Measurements from ENCODE around the gene STK26.
A peak's percentile ranks its signal among the peaks of the same experiment; 100 is the strongest.
"Not testable (repeated sequence)": the region's sequence is repeated elsewhere in the genome, so short reads cannot be mapped to it uniquely, and the experiment has no call there.

The STK26 gene

DNA sequence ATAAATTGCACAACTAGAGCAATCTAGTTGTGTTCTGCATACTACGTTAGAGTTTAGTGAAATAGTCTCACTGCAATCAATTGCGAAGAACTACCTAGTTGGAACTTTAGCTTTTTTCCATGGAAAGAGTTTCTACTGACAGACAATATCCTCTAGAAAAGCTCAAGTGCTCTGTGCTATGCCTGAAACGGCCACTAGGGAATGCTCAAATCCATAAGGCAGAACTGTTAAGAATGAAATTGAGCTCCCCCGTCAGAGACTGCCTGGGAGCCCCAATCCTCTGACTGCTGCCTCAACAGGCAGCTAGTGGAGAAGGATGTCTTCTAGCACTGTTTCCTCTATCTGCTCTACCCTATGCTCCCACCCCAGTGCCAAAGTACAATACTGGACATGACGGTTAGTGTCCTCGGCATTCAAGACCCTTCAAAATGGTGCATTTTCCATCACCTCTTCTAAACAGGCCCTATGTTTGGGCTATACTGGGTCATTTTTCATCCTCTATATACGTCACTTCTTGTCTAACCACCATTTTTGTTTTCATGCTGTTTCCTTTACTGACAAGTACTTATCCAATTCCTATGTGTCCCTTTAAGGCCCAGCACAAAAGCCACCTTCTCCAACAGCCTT lies 69.5 kb downstream of the STK26 start:
- DNase-seq (ENCODE audit: extremely low read depth in 1 of 2, low read depth in 1 of 2), result peak; percentile 3 to 19

DNA sequence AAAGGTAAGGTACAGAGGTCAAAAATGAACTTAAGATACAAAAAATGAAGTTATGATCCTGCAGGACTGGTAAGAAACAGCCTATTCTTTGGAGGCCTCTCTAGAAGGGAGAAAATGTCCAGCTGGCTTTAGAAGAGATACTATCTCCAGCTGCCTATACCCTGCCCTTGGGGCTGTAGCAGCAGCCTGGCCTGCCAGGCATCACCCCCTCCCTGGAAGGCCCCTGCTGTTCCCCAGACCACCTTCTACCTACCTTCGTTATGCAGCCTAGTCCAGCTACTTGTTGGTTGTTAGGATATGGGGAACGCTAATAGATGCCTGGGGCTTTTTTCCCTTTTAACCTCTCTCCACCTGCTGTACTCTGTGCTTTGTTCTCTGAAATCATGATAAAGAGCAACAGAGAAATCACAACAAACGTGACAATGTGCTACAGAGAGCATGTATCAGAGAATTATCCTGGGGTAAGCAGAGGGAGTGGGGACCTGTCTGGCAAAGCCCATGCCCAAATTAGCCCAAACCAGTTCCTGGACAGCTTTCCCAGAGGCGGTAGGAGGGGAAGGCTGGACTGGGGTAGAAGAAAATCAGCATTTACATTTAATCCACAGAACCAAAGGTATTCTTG lies 70.2 kb downstream of the STK26 start:
- no peak for DNase-seq (ENCODE audit: extremely low read depth in 1 of 2, low read depth in 1 of 2)

DNA sequence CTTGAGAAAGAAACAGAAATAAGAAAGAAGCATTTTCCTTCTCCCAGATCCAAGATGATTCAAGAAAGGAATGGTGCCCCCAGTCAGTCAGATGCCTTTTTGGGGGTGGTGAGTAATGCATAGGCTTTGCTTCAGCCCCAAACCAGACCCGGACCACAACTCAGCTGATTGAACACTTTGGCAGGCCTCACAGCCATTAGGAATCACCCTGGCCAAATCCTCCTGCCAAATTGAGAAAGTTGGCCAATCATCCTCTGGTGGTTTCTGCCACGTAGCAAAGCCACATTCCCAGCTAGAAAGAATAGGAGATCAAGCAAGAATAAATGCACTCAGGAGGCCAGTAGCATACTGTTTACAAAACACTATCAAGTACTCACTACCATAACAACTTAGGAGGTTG lies 71.1 kb downstream of the STK26 start:
- DNase-seq (ENCODE audit: extremely low read depth in 1 of 2, low read depth in 1 of 2), result no peak

DNA sequence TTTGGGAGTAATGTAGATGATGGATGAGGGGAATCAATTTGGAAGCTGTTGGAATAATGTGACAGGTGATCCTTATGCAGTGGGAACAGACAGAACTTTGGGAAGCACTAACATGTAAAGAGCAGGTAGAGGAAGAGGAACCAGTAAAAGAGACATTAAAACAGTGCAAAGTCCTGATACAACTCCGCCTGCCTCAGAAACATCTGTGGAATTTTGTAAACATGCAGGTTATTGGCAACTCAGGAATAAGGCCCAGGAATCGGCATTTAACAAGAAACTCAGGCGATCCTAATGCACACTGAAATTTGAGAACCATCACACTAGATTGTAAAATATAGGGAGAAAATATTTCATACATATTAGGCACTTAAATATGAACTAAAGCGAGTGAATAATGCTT lies 75.6 kb downstream of the STK26 start:
- not testable (repeated sequence) for DNase-seq (ENCODE audit: extremely low read depth in 1 of 2, low read depth in 1 of 2)

DNA sequence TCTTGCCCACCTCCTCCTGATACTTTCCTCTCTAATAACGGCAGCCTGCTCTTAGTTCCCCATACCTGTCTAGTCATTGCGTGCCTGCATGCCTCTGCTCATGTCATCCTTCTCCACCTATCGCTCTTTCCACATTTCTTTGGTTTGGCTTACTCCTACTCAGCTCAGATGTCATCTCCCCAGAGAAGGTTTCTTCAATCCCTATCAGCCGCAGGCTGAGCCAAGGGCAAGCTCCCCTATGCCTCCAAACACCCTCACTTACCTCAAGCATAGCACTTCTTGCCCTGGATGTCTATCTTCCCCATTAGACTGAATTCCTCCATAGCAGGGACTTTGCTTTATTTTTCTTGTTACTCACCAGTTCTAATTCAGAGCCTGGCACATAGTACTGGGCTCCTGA lies 78.1 kb downstream of the STK26 start:
- no peak for DNase-seq (ENCODE audit: extremely low read depth in 1 of 2, low read depth in 1 of 2)

DNA sequence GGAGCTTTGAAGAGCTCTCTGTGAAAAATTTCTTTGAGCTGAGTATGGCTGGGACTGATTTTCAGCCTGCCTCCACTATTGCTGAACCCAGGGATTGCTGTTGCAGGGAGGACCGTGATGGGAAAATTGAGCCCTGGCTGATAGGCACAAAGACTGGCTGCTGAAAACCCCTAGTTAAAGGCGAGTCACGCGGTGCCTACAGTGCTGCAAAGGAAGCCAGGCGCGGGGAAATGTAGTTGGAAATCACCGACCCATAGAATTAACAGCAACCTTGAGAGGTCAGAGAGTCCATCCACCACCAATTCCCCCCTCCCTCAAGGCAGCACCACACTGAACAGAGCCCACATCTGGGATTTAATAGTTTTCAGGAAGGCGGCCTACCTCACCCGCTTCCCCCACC lies 78.7 kb downstream of the STK26 start:
- no peak for DNase-seq (ENCODE audit: extremely low read depth in 1 of 2, low read depth in 1 of 2)

DNA sequence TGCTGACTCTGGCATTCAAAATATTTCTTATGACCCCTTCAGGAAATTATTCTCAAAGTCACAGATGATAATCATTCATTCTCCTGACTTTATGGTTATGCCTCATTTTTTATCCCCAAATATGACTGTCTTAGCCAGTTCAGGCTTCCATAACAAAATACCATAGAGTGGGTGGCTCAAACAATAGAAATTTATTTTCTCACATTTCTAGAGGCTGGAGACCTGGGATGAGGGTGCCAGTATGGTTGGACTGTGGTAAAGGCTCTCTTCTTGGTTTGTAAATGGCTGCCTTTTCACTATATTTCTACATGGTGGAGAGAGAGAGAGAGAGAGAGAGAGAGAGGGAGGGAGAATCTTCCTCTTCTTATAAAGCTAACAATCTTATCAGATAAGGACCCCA lies 84.2 kb downstream of the STK26 start:
- no peak for DNase-seq (ENCODE audit: extremely low read depth in 1 of 2, low read depth in 1 of 2)

DNA sequence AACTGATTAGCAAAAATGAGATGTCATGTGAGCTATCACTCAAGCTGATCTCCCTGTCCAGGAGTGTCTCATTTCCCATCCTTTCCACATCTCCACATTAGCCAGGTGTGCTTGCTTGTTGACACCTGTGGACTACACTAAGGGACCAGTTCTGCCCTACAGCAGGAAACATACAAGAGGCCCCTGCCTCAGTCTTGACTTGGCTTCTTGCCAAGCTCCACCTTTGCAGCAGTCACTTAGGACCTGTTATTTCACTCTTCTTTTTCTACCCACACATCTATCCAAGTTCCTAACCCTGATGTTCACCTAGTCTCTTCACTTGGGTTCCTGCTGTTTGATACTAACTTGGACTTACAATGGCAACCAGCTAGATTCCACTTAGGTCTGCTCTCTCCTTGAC lies 91.5 kb downstream of the STK26 start:
- DNase-seq (ENCODE audit: extremely low read depth in 1 of 2, low read depth in 1 of 2), result no peak

DNA sequence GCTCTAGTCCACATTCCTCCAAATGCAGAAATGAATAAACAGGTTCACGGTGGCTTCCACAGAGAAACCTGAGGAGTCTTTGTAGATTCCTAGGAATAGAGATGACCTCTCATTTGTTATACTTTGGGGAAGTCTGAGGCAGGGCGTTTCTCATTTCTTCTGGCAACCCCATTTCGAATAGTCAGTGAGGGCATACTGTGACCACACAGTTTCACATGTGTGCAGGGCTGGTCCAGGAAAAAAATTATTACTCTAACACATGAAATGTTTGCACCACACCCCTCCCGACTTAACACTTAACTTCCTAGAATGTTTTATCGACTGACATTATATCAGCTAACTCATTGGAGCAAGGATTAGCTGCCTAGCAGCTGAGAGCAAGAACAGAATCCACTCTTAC lies 92.7 kb downstream of the STK26 start:
- DNase-seq (ENCODE audit: extremely low read depth in 1 of 2, low read depth in 1 of 2), result no peak

DNA sequence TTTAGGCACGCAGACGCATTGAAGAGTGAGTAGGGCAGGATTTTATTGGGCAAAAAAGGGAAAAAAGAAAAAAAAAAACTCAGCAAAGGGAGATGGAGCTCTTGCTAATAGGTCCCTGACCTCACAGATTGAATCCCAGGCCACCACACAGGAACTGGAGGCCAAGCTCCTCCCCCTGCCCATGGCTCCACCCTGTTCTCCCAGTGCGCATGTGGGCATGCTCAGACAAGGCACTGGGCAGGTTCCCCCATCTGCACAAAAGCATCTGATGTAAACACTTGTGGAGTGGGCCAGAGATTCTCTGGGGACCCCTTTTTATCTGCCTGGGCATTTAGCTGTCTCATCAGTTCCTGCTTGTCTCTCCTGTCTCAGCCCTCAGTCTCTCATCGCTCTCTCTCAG lies 95.3 kb downstream of the STK26 start:
- DNase-seq (ENCODE audit: extremely low read depth in 1 of 2, low read depth in 1 of 2), result no peak

DNA sequence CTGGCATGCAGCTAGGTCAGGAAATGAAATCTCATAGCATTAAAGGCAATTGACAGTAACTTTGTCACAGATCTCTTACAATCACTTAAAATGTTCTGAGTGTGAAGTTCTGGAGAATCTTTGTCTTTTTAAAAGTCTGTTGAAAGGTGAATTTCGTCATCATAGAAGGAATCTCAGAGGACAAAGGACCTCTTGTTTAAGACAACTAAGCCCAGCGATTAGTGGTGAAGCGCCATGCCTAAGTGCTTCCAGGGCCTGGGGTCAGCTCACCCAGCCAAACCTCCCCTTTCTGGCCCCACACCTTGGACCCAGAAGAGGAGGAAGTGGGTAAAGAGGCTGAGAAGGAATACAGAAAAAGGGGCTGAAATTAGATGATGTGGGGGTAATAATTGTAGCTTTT lies 96.2 kb downstream of the STK26 start:
- no peak for DNase-seq (ENCODE audit: extremely low read depth in 1 of 2, low read depth in 1 of 2)

DNA sequence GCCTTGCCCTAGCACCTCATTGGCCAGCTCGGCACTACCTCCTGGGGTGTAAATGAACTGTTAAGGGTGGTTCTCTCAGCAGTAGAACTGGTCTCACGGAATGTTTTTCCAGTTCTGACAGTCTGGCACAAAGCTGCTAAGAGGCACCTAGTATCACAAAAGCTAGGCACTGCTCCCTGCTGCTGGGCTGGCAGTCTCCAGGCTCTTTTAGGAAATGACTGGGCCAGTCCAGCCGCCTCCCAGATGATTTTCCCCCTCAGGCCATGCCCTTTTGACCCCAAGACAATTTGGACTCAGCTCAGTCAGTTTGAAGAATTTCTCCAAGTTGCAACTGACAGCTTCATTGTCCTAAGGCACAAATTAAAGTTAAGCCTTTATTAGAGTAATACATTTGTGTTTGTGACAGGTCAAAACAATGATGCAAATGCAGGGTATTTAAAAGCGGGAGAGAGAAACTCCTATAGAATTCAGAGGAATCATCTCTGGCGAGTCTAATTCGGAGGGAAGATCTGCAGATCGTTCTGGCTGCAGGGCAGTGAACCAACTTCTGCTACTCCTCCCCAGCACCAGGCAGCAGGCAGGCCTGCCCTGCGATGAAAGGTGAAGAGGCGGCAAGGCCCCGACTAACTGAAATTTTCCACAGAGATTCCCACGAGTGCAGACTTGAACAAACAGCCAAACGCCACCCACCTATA lies 96.9 kb downstream of the STK26 start:
- DNase-seq (ENCODE audit: extremely low read depth in 1 of 2, low read depth in 1 of 2), result no peak

DNA sequence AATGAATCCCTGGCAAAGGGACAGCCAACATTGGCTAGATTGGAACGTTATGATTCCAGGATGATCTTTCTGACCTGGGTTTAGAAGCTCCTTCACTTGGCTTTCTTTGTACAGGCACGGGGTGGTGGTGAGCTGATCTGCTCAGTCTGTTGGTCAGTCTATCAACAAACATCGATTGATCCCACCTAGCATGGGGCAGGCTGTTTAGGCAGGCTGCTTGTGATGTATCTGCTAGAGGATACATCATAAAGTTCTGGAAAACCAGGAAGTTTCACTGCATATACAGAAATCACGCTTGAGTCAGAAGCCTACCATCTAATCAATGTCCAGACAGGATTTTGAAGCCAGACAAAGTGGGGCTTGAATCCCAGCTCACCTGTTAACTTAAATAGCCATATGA lies 97.8 kb downstream of the STK26 start:
- no peak for DNase-seq (ENCODE audit: extremely low read depth in 1 of 2, low read depth in 1 of 2)
